Fibroblast of lung (primary cell): ENCODE measurements around the gene CALM1.

ENCODE experiments used
- EZH2 ChIP-seq: IDR thresholded peaks from 2 replicates; pipeline ENCODE4 v1.5.1; 2012; ENCODE audit warnings: low read length, control low read depth, mild to moderate bottlenecking; ENCODE audit errors: missing control alignments
- TF ChIP-seq, protein P1 (sequence below), 2 donors: IDR thresholded peaks in 1 of 2; conservative IDR thresholded peaks in 1 of 2; 1 replicate in 1 of 2; 2 replicates in 1 of 2; pipeline ENCODE4 v1.5.1; 2011 to 2012; ENCODE audit warnings: low read length in 2 of 2, control low read depth in 1 of 2, inconsistent platforms in 1 of 2, low read depth in 1 of 2, mild to moderate bottlenecking in 1 of 2

DNA sequence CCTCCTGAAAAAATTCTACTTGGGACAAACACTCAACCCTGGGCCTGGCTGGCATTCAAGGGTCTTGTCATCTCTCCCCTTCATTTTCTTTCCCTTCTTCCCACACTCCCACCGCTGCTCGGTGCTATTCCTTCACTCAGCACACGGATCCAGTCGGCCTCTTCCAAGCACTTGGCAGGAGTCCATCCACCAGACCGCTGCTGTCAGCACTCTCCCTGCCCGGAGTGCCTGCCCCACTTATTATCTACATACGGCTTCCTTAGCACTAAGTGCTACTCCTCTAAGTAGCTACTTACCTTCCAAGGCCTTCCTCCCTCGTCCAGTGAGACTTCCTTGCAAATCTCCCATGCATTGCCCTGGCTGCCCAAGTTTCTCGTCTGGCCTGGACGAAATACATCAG lies 29.8 kb downstream of the CALM1 start:
- TF ChIP-seq, protein P1, sequence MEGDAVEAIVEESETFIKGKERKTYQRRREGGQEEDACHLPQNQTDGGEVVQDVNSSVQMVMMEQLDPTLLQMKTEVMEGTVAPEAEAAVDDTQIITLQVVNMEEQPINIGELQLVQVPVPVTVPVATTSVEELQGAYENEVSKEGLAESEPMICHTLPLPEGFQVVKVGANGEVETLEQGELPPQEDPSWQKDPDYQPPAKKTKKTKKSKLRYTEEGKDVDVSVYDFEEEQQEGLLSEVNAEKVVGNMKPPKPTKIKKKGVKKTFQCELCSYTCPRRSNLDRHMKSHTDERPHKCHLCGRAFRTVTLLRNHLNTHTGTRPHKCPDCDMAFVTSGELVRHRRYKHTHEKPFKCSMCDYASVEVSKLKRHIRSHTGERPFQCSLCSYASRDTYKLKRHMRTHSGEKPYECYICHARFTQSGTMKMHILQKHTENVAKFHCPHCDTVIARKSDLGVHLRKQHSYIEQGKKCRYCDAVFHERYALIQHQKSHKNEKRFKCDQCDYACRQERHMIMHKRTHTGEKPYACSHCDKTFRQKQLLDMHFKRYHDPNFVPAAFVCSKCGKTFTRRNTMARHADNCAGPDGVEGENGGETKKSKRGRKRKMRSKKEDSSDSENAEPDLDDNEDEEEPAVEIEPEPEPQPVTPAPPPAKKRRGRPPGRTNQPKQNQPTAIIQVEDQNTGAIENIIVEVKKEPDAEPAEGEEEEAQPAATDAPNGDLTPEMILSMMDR (conservative IDR thresholded peaks at IDR 0.05 in 1 of 2, IDR thresholded peaks at IDR 0.05 in 1 of 2; ENCODE audit: low read depth in 1 of 2, low read length in 2 of 2), result no peak
- TF ChIP-seq EZH2, result no peak
